Central memory CD8-positive, alpha-beta T cell (primary cell): Measurements from ENCODE around the gene TNNI3K.

Experiments
- ATAC-seq: fragments of 150-1000 bp; cut with Tn5 transposase; replicated peaks from 2 replicates; pipeline ENCODE4 v1.10.0; 2022; ENCODE audit warnings: mild to moderate bottlenecking, moderate FRiP score, moderate number of reproducible peaks; ENCODE audit not compliant: poor library complexity, severe bottlenecking; ENCODE audit errors: extremely low read depth
- DNase-seq, 2 donors: peaks; one replicate each; pipeline ENCODE4 v3.0.0; 2021; ENCODE audit warnings: low spot score in 2 of 2
- H3K27ac Mint-ChIP-seq: one replicate; pipeline ENCODE4 v1.8.0; 2022; ENCODE audit warnings: low read depth, mild to moderate bottlenecking, moderate library complexity, mixed read lengths
- H3K27me3 Mint-ChIP-seq: one replicate; pipeline ENCODE4 v1.8.0; 2022; ENCODE audit warnings: mixed read lengths
- H3K36me3 Mint-ChIP-seq: one replicate; pipeline ENCODE4 v1.8.0; 2022; ENCODE audit warnings: mild to moderate bottlenecking, moderate library complexity, mixed read lengths; ENCODE audit not compliant: insufficient read depth
- H3K4me1 Mint-ChIP-seq: one replicate; pipeline ENCODE4 v1.8.0; 2022; ENCODE audit warnings: mixed read lengths
- H3K4me3 Mint-ChIP-seq: one replicate; pipeline ENCODE4 v1.8.0; 2022; ENCODE audit warnings: mild to moderate bottlenecking, moderate library complexity, mixed read lengths
- H3K9me3 Mint-ChIP-seq: one replicate; pipeline ENCODE4 v1.8.0; 2022; ENCODE audit warnings: mixed read lengths

Gene TNNI3K

GRCh38 chr1:74430342-74430934 is 195.3 kb downstream of the TNNI3K start:
- no peaks in the 10 kb centered on the region for H3K27me3 Mint-ChIP-seq
- H3K4me3 Mint-ChIP-seq = no peak overlapping the region
- no peaks in the 10 kb centered on the region for H3K36me3 Mint-ChIP-seq
- ATAC-seq (no peak), DNase-seq (no peak)
- no peaks in the 10 kb centered on the region for H3K9me3 Mint-ChIP-seq
- H3K4me1 Mint-ChIP-seq = no peaks in the 10 kb centered on the region
- H3K27ac Mint-ChIP-seq = no peak overlapping the region

GRCh38 chr1:74431531-74431930 is 196.3 kb downstream of the TNNI3K start:
- DNase-seq (no peak), ATAC-seq (no peak)
- Mint-ChIP-seq H3K4me1 (no peaks in the 10 kb centered on the region), H3K27me3 (no peaks in the 10 kb centered on the region), H3K27ac (no peak overlapping the region), H3K36me3 (no peaks in the 10 kb centered on the region), H3K9me3 (no peaks in the 10 kb centered on the region), H3K4me3 (no peak overlapping the region)

- no peaks in the 10 kb centered on the region for H3K36me3 Mint-ChIP-seq
- no peak overlapping the region for H3K27ac Mint-ChIP-seq
- ATAC-seq = no peak
- no peak for DNase-seq
- no peaks in the 10 kb centered on the region for H3K9me3 Mint-ChIP-seq
- no peak overlapping the region for H3K4me3 Mint-ChIP-seq
- H3K4me1 Mint-ChIP-seq = no peaks in the 10 kb centered on the region
- no peaks in the 10 kb centered on the region for H3K27me3 Mint-ChIP-seq
These were observed 197.1 kb downstream of the TNNI3K start for GRCh38 chr1:74432325-74432724.

- DNase-seq = no peak
- no peak for ATAC-seq
- H3K27ac Mint-ChIP-seq = no peak overlapping the region
- no peaks in the 10 kb centered on the region for H3K27me3 Mint-ChIP-seq
- no peaks in the 10 kb centered on the region for H3K9me3 Mint-ChIP-seq
- no peaks in the 10 kb centered on the region for H3K4me1 Mint-ChIP-seq
- H3K36me3 Mint-ChIP-seq = no peaks in the 10 kb centered on the region
- H3K4me3 Mint-ChIP-seq = no peak overlapping the region
These were observed 199.1 kb downstream of the TNNI3K start for GRCh38 chr1:74434321-74434720.

GRCh38 chr1:74436078-74436477 is 200.9 kb downstream of the TNNI3K start:
- no peaks in the 10 kb centered on the region for H3K9me3 Mint-ChIP-seq
- H3K4me1 Mint-ChIP-seq = no peaks in the 10 kb centered on the region
- H3K4me3 Mint-ChIP-seq = no peak overlapping the region
- no peaks in the 10 kb centered on the region for H3K36me3 Mint-ChIP-seq
- H3K27me3 Mint-ChIP-seq = no peaks in the 10 kb centered on the region
- DNase-seq (no peak), ATAC-seq (no peak)
- H3K27ac Mint-ChIP-seq = no peak overlapping the region

GRCh38 chr1:74437035-74437434 is 201.8 kb downstream of the TNNI3K start:
- no peak overlapping the region for H3K4me3 Mint-ChIP-seq
- H3K4me1 Mint-ChIP-seq = no peaks in the 10 kb centered on the region
- no peaks in the 10 kb centered on the region for H3K36me3 Mint-ChIP-seq
- no peak overlapping the region for H3K27ac Mint-ChIP-seq
- no peak for ATAC-seq
- H3K9me3 Mint-ChIP-seq = no peaks in the 10 kb centered on the region
- H3K27me3 Mint-ChIP-seq = no peaks in the 10 kb centered on the region
- DNase-seq = no peak

- ATAC-seq (no peak), DNase-seq (no peak)
- no peaks in the 10 kb centered on the region for H3K36me3 Mint-ChIP-seq
- no peaks in the 10 kb centered on the region for H3K4me1 Mint-ChIP-seq
- no peaks in the 10 kb centered on the region for H3K9me3 Mint-ChIP-seq
- no peak overlapping the region for H3K27ac Mint-ChIP-seq
- H3K4me3 Mint-ChIP-seq = no peak overlapping the region
- no peaks in the 10 kb centered on the region for H3K27me3 Mint-ChIP-seq
These were observed 216.8 kb downstream of the TNNI3K start for GRCh38 chr1:74452035-74452434.

GRCh38 chr1:74453277-74453676 is 218.1 kb downstream of the TNNI3K start:
- no peaks in the 10 kb centered on the region for H3K9me3 Mint-ChIP-seq
- no peaks in the 10 kb centered on the region for H3K4me1 Mint-ChIP-seq
- no peak overlapping the region for H3K4me3 Mint-ChIP-seq
- DNase-seq = no peak
- no peaks in the 10 kb centered on the region for H3K36me3 Mint-ChIP-seq
- no peaks in the 10 kb centered on the region for H3K27me3 Mint-ChIP-seq
- ATAC-seq = no peak
- no peak overlapping the region for H3K27ac Mint-ChIP-seq

GRCh38 chr1:74455390-74455789 is 220.2 kb downstream of the TNNI3K start:
- ATAC-seq = no peak
- no peak for DNase-seq
- Mint-ChIP-seq H3K9me3 (no peaks in the 10 kb centered on the region), H3K27ac (no peak overlapping the region), H3K4me3 (no peak overlapping the region), H3K27me3 (no peaks in the 10 kb centered on the region), H3K36me3 (no peaks in the 10 kb centered on the region), H3K4me1 (no peaks in the 10 kb centered on the region)

- Mint-ChIP-seq H3K9me3 (no peaks in the 10 kb centered on the region), H3K4me3 (no peak overlapping the region), H3K27ac (no peak overlapping the region), H3K36me3 (no peaks in the 10 kb centered on the region), H3K4me1 (no peaks in the 10 kb centered on the region), H3K27me3 (no peaks in the 10 kb centered on the region)
- no peak for DNase-seq
- no peak for ATAC-seq
These were observed 222.1 kb downstream of the TNNI3K start for GRCh38 chr1:74457253-74457652.

GRCh38 chr1:74463333-74463988 is 228.3 kb downstream of the TNNI3K start:
- Mint-ChIP-seq H3K36me3 (no peaks in the 10 kb centered on the region), H3K9me3 (no peaks in the 10 kb centered on the region), H3K27me3 (no peaks in the 10 kb centered on the region), H3K27ac (no peak overlapping the region), H3K4me3 (no peak overlapping the region), H3K4me1 (no peaks in the 10 kb centered on the region)
- no peak for DNase-seq
- no peak for ATAC-seq

GRCh38 chr1:74464037-74464436 is 228.8 kb downstream of the TNNI3K start:
- DNase-seq = no peak
- Mint-ChIP-seq H3K27ac (no peak overlapping the region), H3K4me1 (no peaks in the 10 kb centered on the region), H3K36me3 (no peaks in the 10 kb centered on the region), H3K9me3 (no peaks in the 10 kb centered on the region), H3K27me3 (no peaks in the 10 kb centered on the region), H3K4me3 (no peak overlapping the region)
- no peak for ATAC-seq

- H3K4me1 Mint-ChIP-seq = no peaks in the 10 kb centered on the region
- H3K27me3 Mint-ChIP-seq = no peaks in the 10 kb centered on the region
- H3K36me3 Mint-ChIP-seq = no peaks in the 10 kb centered on the region
- no peaks in the 10 kb centered on the region for H3K9me3 Mint-ChIP-seq
- no peak for ATAC-seq
- H3K4me3 Mint-ChIP-seq = no peak overlapping the region
- H3K27ac Mint-ChIP-seq = no peak overlapping the region
- DNase-seq = no peak
These were observed 230.1 kb downstream of the TNNI3K start for GRCh38 chr1:74465193-74465681.
